NCI-H187 treated with DMSO at 0.1 percent for 48 hours (cell line): ENCODE data around the gene FGF21.
"Not testable (repeated sequence)": the region's sequence is repeated elsewhere in the genome, so short reads cannot be mapped to it uniquely, and the experiment has no call there.

Experiments used
- DNase-seq: peaks from one replicate; lab custom pipeline; 2025; lab: John Stamatoyannopoulos, UW

Gene FGF21, protein sequence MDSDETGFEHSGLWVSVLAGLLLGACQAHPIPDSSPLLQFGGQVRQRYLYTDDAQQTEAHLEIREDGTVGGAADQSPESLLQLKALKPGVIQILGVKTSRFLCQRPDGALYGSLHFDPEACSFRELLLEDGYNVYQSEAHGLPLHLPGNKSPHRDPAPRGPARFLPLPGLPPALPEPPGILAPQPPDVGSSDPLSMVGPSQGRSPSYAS

GRCh38 chr19:48755084-48755641, at the start of gene FGF21:
TSS of gene FGF21 (plus strand) at chr19:48755524. CDS start at chr19:48756237, 713 bp downstream.
- DNase-seq: no peak

DNA sequence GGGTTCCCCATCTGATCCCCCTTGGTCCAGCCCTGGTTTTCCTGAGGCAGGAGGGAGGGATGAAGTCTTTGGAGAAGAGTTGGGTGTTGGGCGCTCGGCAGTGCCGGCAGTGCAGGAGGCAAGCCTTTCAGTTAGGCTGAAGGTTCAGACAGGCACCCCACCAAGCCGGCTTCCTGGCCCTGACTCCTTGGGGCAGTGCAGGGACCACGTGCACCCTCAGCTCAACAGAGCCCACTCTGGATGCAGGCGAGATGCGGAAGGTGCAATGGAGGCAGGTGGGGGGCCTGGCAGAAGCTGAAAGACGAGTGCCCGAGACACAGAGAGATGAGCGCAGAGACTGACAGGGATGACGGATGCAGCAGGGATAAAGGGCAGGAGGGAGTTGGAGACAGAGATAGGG, 46.9 kb upstream of the FGF21 start:
- no peak for DNase-seq

- no peak for DNase-seq
Observed at GRCh38 chr19:48711106-48711662, 44.1 kb upstream of the FGF21 start.

- no peak for DNase-seq
Observed at GRCh38 chr19:48713041-48713863, 42.1 kb upstream of the FGF21 start.

- DNase-seq: peak; percentile 99
Observed at GRCh38 chr19:48713864-48714755, 41.2 kb upstream of the FGF21 start.

GRCh38 chr19:48714759-48715675, 40.3 kb upstream of the FGF21 start:
- no peak for DNase-seq

GRCh38 chr19:48715681-48716171, 39.6 kb upstream of the FGF21 start:
- DNase-seq: no peak

DNA sequence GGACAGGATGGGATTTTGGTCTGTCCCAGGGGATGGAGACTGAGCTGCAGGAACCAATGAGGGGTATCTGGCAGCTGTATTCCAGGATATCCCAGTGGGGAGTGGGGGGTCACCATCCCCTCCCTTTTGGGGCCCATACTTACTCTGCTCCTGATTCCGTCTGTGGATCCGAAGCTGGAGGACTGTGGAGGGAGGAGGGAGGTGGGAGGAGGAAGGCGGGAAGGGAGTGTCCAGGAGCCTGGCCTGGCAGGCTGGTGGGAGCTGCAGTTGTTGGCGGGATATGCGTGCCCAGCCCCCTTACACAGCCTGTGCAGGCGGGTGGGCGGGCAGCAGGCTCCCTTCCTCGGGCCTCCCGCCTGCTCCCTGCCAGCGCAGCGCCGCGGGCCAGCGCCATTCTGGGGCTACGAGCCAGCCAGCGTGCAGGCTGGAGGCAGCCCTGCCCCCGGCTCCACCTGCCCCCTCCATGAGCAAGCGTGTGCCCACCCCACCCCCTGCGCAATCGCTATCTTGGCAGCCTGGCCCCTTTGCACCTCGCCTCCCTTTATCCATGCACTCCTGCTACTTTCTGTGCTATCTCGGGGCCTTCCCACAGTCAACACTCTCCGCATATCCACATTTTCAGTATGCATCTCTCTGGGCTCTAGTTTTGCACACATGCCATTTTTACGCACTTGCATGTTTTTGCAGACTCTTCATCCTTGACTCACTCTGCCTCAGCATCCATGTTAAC, 38.6 kb upstream of the FGF21 start:
- no peak for DNase-seq

DNA sequence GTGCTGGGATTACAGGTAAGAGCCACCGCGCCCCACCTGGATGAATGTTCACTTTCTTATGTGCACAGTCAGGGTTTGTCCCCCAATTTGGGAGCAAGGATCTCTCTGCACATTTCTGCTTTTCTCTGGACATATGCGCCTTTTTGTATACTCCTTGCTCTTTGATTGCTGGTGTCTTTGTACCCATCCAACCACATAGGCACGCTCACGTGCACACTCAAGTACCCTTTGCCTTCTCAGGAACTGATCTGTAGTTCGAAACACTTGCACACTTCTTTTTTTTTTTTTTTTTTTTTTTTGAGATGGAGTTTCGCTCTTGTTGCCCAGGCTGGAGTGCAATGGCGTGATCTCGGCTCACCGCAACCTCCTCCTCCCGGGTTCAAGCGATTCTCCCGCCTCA, 37.2 kb upstream of the FGF21 start:
- not testable (repeated sequence) for DNase-seq

GRCh38 chr19:48718711-48719231, 36.6 kb upstream of the FGF21 start:
- no peak for DNase-seq

DNA sequence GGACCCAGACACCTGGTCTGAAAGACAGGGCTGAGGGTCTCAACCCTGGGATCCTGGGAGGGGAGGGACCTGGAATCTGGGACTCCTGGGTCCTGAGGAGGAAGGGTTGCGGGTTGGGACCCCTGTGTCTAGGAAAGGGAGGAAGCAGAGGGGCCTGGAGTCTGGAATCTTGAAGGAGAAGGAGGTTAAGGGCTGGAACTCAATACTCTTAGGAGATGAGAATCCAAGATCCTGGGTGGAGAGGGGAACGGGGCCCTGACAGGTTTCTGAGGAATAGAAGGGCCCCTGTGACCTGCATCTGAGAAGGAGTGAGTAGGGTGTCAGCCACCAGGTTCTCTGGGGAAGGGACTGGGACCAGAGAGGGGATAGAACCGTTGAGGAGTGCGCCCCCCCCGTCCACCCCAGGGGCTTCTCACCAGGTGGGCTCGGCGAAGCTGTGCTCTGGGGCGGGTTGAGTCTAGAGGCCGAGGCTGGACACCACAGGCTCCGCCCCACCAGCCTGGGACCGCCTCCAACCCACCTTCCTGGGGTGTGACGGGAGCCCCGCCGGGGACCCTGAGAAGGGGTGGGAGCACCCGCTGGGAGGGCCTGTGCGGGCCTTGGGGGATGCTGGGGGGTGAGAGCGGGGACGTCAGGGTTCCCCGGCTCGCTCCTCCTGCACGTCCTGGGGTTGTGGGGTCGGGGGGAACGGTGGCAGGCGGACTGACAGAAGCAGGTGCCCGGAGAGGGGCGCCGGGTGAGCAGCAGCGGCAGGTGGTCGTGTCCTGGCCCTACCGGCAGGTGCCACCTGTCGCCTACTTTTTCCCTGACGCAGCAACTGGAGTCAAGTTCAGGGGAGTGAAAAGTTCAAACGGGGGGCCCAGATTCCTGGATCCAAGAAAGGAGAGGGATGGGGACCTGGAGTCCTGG, 35.8 kb upstream of the FGF21 start, which contains the start of gene MAMSTR:
Gene MAMSTR, minus strand, starts transcription at position 463 of the 909 bp plus-strand sequence. CDS start 694 bp downstream, outside the sequence.
- DNase-seq: no peak

DNA sequence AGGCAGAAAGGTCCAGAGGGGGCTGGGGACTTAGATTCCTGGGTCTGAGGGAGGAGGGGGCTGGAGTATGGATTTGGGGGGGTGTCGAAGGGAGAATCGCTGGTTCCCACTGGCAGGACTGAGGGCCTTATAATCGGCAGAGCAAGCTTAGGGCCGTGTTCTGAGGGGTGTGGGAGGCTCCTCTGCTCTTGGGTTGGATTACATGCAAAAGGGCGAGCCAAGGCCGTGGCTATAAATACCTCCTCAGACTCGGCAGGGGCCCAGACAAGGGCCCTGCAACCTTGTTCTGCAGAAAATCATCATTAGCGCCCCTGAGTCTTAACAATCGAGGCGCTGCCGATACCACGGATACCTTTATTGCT, 35.1 kb upstream of the FGF21 start:
- DNase-seq: no peak

GRCh38 chr19:48720613-48721296, 34.6 kb upstream of the FGF21 start:
- peak; percentile 98 for DNase-seq

DNA sequence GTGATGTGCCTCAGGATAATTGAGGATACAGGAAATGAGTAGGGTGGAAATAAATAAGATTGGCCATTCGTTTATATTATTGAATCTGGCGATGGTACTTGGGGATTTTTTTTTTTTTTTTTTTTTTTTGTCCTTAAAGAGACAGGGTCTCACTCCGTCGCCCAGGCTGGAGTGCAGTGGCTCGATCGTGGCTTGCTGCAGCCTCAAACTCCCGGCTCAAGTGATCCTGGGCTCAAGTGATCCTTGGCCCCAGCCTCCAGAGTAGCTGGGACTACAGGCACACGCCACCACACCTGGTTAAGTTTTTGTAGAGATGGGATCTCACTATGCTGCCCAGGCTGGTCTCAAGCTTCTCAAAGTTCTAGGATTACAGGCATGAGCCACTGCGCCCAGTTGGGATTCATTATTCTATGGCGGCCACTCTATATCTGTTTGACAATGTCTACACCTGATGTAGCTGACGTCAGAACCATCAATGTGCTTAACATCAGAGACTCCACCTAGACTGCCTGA, 33.1 kb upstream of the FGF21 start:
- DNase-seq: no peak

DNA sequence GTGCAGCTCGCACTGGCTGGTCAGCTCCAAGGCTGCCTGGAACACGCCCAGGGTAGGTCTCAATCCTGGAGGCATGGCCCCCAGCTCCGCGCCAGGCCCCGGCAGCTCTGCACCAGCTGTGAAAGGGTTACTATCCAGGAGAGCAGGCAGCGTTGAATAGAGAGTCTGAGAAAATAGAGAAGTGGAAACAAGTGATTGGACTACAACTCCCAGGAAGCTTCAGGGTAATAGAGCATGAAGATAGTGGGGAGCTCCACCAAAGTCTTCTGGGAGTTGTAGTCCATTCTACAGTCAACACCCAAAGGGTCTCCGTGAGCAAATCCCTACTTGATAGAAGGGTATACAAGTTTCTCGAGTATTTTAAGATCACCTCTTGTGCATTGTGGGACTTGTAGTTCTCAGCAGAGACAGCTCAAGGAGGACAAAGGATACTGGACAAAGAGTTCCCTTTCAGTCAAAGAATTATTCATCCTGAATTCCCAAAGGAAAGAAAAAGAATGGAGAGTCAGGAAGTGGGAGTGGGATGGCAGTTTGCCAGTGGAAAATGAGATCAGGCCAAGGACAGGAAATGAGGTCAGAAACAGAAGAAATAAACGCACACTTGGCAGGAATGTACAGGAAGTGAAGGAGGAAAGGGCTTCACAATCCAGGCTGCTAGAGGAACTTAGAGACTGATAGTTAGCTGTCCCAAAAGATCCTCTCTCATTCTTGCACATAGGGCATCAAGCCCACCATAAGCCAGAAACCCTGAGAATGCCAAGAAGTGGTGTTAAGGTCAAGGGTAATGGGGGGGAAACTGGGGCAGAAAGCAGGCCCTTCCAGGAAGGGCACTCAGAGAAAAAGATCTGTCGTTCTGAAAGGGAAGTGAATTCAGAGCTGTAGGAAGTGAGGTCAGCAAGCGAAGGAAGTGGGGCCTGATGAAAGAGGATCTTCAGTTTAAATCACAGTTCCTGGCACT, 30.2 kb upstream of the FGF21 start:
- DNase-seq: no peak

DNA sequence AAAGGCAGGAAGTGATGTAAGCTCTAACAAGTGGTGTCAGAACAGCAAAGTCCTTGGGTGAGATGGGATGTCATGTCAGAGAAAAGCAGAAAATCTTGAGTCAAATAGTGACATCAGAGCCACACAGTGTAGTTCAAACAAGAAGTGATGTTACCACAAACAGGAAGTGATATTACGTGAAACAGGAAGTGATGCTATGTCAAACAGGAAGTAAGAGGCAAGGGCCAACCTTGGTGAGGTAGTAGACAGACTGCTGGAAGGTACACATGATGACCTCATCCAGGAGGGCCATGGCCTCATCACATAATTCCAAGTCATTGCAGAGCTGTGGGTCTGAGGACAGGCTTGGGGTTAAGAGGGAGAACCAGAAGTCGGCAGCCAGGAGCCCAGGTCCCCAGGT, 28.8 kb upstream of the FGF21 start:
- DNase-seq: no peak
